GM23338 (cell line): ENCODE results near the gene ELFN1. TPM values are rescaled to one million over a fixed set of nuclear protein-coding genes. Genes with fewer than 3 reads are reported as not detected.

Experiments used
- ATAC-seq: fragments of 200-7000 bp; cut with Tn5 transposase; 3 replicates; pipeline ENCODE4 v1.9.1; 2020
- DNase-seq: peaks from one replicate; pipeline ENCODE4 v3.0.0-alpha.2; 2015; ENCODE audit warnings: low spot score
- H2AFZ ChIP-seq: fragments of 200-600 bp; sonication (generic); 2 replicates; pipeline ENCODE4 v1.8.0; 2016; ENCODE audit warnings: antibody characterized with exemption, mild to moderate bottlenecking, moderate library complexity
- H3F3A ChIP-seq: fragments of 200-600 bp; sonication (generic); replicated peaks from 2 replicates; pipeline ENCODE4 v1.8.0; 2017; ENCODE audit warnings: antibody characterized with exemption, mixed run types, low read depth
- H3K27ac ChIP-seq: fragments of 200-600 bp; sonication (generic); 2 replicates; pipeline ENCODE4 v1.6.1; 2016; ENCODE audit warnings: low read depth
- H3K27me3 ChIP-seq: fragments of 200-600 bp; sonication (generic); 2 replicates; pipeline ENCODE4 v1.8.0; 2016; ENCODE audit warnings: mild to moderate bottlenecking, mixed run types, moderate library complexity; ENCODE audit not compliant: insufficient read depth
- H3K36me3 ChIP-seq: fragments of 200-600 bp; sonication (generic); 2 replicates; pipeline ENCODE4 v1.8.0; 2016; ENCODE audit warnings: mild to moderate bottlenecking; ENCODE audit not compliant: insufficient read depth
- H3K4me1 ChIP-seq: fragments of 200-600 bp; sonication (generic); 2 replicates; pipeline ENCODE4 v1.8.0; 2016; ENCODE audit warnings: mild to moderate bottlenecking, moderate library complexity; ENCODE audit not compliant: insufficient read depth
- H3K4me2 ChIP-seq: fragments of 200-600 bp; sonication (generic); 2 replicates; pipeline ENCODE4 v1.7.1; 2017; ENCODE audit warnings: mixed run types
- H3K4me3 ChIP-seq: fragments of 200-600 bp; sonication (generic); 2 replicates; pipeline ENCODE4 v1.6.1; 2016; ENCODE audit warnings: mixed run types
- H3K79me2 ChIP-seq: fragments of 200-600 bp; sonication (generic); replicated peaks from 2 replicates; pipeline ENCODE4 v1.8.0; 2017; ENCODE audit warnings: mild to moderate bottlenecking; ENCODE audit not compliant: insufficient read depth
- H3K9me2 ChIP-seq: fragments of 200-600 bp; sonication (generic); 2 replicates; pipeline ENCODE4 v1.8.0; 2017; ENCODE audit not compliant: insufficient read depth
- H4K20me1 ChIP-seq: fragments of 200-600 bp; sonication (generic); replicated peaks from 2 replicates; pipeline ENCODE4 v1.8.0; 2017; ENCODE audit warnings: mild to moderate bottlenecking; ENCODE audit not compliant: insufficient read depth
- H3K27ac Mint-ChIP-seq: 2 replicates; pipeline ENCODE4 v1.8.0; 2020; ENCODE audit warnings: inconsistent platforms, mild to moderate bottlenecking, moderate library complexity, mixed read lengths
- H3K27me3 Mint-ChIP-seq: 3 replicates; pipeline ENCODE4 v1.8.0; 2022; ENCODE audit warnings: low read depth, mild to moderate bottlenecking, moderate library complexity, mixed read lengths, inconsistent platforms; ENCODE audit not compliant: insufficient read depth, poor library complexity
- H3K36me3 Mint-ChIP-seq: 3 replicates; pipeline ENCODE4 v1.8.0; 2021; ENCODE audit warnings: low read depth, mild to moderate bottlenecking, inconsistent platforms, moderate library complexity, mixed read lengths
- H3K4me1 Mint-ChIP-seq: 3 replicates; pipeline ENCODE4 v1.8.0; 2020; ENCODE audit warnings: mild to moderate bottlenecking, inconsistent platforms, mixed read lengths
- H3K4me3 Mint-ChIP-seq: 3 replicates; pipeline ENCODE4 v1.8.0; 2021; ENCODE audit warnings: moderate library complexity, mild to moderate bottlenecking, inconsistent platforms, mixed read lengths
- H3K9me3 Mint-ChIP-seq: 3 replicates; pipeline ENCODE4 v1.8.0; 2020; ENCODE audit warnings: moderate library complexity, mild to moderate bottlenecking, inconsistent platforms, mixed read lengths
- CREB1 ChIP-seq: fragments of 250-450 bp; sonication (Bioruptor Pico); IDR thresholded peaks from 2 replicates; pipeline ENCODE4 v1.5.0; 2020; ENCODE audit warnings: low read depth, mild to moderate bottlenecking, moderate library complexity
- EZH2phosphoT487 ChIP-seq: fragments of 200-600 bp; sonication (generic); IDR thresholded peaks from one replicate; pipeline ENCODE4 v1.8.1; 2018; ENCODE audit warnings: antibody characterized with exemption; ENCODE audit not compliant: unreplicated experiment
- JUNB ChIP-seq: IDR thresholded peaks from one replicate; pipeline ENCODE4 v1.6.1; 2016; ENCODE audit warnings: antibody characterized with exemption; ENCODE audit not compliant: unreplicated experiment
- NANOG ChIP-seq: IDR thresholded peaks from 2 replicates; pipeline ENCODE4 v1.6.1; 2016; ENCODE audit warnings: antibody characterized with exemption, borderline replicate concordance
- STAT1 ChIP-seq: IDR thresholded peaks from one replicate; pipeline ENCODE4 v1.6.1; 2016; ENCODE audit warnings: antibody characterized with exemption; ENCODE audit not compliant: unreplicated experiment
- ZNF114 ChIP-seq: fragments of 250-450 bp; sonication (Bioruptor Pico); IDR thresholded peaks from 2 replicates; pipeline ENCODE4 v1.5.0; 2020; ENCODE audit warnings: mild to moderate bottlenecking, moderate library complexity
- ZNF331 ChIP-seq: fragments of 250-450 bp; sonication (Bioruptor Pico); IDR thresholded peaks from 2 replicates; pipeline ENCODE4 v1.5.0; 2020; ENCODE audit warnings: low read depth, mild to moderate bottlenecking, moderate library complexity
- polyA plus RNA-seq: library from polyadenylated mRNA; unstranded; fragments of >200 nt; fragmentation: Nextera tagmentation; extraction: Ambion mirVana; gene quantifications from 2 replicates; pipeline ENCODE4 v1.2.1, GENCODE V29; 2016
- total RNA-seq: library from RNA; depleted of rRNA; stranded (reverse); fragments of >200 nt; shearing (Covaris generic); gene quantifications from 2 replicates; pipeline ENCODE4 v1.2.3, GENCODE V29; 2014
- TF ChIP-seq, protein P1 (sequence below): IDR thresholded peaks from one replicate; pipeline ENCODE4 v1.6.1; 2018; ENCODE audit warnings: antibody characterized with exemption; ENCODE audit not compliant: unreplicated experiment
- TF ChIP-seq, protein P2 (sequence below), 2 experiments: fragments of 200-600 bp in 1 of 2; sonication (generic) in 1 of 2; conservative IDR thresholded peaks; 2 replicates each; pipeline versions ENCODE4 v1.5.1 to v1.6.1; 2016 to 2017; ENCODE audit warnings: antibody characterized with exemption in 2 of 2, low read depth in 2 of 2, mild to moderate bottlenecking in 2 of 2, moderate library complexity in 1 of 2
- TF ChIP-seq, protein P3 (sequence below): IDR thresholded peaks from 2 replicates; pipeline ENCODE4 v1.6.1; 2016; ENCODE audit warnings: antibody characterized with exemption

ELFN1 gene
- total and polyA plus RNA-seq, 2 experiments from 2014 or later: 0.08 to 3.5 TPM

DNA sequence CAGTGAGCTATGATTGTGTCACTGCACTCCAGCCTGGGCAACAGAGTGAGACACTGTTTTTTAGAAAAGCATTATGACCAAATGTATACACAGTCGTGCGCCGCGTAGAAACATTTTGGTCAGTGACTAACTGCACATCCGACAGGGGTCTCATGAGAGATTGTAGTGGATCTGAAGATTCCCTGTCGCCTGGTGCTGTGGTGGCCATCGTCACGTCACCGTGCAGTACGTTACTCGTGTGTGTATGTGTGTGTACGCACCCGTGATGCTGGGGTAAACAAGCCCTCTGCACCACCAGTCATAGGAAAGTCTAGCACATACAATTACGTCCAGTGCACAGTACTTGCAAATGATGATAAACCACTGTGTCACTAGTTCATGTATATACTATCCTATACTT lies 109.4 kb downstream of the ELFN1 start (continued):
- TF ChIP-seq, protein P1, sequence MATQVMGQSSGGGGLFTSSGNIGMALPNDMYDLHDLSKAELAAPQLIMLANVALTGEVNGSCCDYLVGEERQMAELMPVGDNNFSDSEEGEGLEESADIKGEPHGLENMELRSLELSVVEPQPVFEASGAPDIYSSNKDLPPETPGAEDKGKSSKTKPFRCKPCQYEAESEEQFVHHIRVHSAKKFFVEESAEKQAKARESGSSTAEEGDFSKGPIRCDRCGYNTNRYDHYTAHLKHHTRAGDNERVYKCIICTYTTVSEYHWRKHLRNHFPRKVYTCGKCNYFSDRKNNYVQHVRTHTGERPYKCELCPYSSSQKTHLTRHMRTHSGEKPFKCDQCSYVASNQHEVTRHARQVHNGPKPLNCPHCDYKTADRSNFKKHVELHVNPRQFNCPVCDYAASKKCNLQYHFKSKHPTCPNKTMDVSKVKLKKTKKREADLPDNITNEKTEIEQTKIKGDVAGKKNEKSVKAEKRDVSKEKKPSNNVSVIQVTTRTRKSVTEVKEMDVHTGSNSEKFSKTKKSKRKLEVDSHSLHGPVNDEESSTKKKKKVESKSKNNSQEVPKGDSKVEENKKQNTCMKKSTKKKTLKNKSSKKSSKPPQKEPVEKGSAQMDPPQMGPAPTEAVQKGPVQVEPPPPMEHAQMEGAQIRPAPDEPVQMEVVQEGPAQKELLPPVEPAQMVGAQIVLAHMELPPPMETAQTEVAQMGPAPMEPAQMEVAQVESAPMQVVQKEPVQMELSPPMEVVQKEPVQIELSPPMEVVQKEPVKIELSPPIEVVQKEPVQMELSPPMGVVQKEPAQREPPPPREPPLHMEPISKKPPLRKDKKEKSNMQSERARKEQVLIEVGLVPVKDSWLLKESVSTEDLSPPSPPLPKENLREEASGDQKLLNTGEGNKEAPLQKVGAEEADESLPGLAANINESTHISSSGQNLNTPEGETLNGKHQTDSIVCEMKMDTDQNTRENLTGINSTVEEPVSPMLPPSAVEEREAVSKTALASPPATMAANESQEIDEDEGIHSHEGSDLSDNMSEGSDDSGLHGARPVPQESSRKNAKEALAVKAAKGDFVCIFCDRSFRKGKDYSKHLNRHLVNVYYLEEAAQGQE: no peak
- TF ChIP-seq STAT1 (no peak), ZNF114 (CRISPR knock-in tag) (no peak)

DNA sequence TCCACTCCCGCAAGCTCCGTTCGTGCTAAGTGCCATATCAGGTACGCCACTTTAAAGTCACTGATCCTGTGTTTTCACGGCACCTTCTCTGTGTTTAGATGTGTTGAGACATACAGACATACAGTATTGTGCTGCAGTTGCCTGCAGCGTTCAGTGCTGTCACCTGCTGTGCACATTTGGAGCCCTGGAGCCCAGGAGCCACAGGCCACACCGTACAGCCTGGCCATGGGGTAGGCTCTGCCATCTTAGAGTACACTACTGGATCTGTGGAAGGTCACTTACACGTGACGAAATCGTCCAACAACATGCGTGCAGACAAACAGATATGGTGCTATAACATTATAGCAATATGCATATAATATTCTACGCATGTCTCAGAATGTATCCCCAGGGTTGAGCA lies 111.3 kb downstream of the ELFN1 start:
- peaks cover 5% of the 10 kb centered on the region; the same call in 2 of the 3 replicates for H3K36me3 Mint-ChIP-seq
- no peak for TF ChIP-seq ZNF331 (CRISPR knock-in tag)
- TF ChIP-seq, protein P2, sequence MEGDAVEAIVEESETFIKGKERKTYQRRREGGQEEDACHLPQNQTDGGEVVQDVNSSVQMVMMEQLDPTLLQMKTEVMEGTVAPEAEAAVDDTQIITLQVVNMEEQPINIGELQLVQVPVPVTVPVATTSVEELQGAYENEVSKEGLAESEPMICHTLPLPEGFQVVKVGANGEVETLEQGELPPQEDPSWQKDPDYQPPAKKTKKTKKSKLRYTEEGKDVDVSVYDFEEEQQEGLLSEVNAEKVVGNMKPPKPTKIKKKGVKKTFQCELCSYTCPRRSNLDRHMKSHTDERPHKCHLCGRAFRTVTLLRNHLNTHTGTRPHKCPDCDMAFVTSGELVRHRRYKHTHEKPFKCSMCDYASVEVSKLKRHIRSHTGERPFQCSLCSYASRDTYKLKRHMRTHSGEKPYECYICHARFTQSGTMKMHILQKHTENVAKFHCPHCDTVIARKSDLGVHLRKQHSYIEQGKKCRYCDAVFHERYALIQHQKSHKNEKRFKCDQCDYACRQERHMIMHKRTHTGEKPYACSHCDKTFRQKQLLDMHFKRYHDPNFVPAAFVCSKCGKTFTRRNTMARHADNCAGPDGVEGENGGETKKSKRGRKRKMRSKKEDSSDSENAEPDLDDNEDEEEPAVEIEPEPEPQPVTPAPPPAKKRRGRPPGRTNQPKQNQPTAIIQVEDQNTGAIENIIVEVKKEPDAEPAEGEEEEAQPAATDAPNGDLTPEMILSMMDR (conservative IDR thresholded peaks at IDR 0.05; ENCODE audit: low read depth in 2 of 2): no peak
- no peak for TF ChIP-seq EZH2phosphoT487
- no peak for TF ChIP-seq JUNB
- TF ChIP-seq STAT1: no peak
- no peak for TF ChIP-seq CREB1 (CRISPR knock-in tag)
- TF ChIP-seq, protein P3, sequence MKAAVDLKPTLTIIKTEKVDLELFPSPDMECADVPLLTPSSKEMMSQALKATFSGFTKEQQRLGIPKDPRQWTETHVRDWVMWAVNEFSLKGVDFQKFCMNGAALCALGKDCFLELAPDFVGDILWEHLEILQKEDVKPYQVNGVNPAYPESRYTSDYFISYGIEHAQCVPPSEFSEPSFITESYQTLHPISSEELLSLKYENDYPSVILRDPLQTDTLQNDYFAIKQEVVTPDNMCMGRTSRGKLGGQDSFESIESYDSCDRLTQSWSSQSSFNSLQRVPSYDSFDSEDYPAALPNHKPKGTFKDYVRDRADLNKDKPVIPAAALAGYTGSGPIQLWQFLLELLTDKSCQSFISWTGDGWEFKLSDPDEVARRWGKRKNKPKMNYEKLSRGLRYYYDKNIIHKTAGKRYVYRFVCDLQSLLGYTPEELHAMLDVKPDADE: no peak
- TF ChIP-seq, protein P1: no peak
- no peak for TF ChIP-seq NANOG

More for the DNA sequence above, 111.3 kb downstream of the ELFN1 start:
- H3K27ac ChIP-seq: no peak overlapping the region
- DNase-seq (no peak), ATAC-seq (no peak)
- Mint-ChIP-seq H3K4me1 (no peaks in the 10 kb centered on the region), H3K4me3 (no peak overlapping the region), H3K27me3 (no peaks in the 10 kb centered on the region), H3K27ac (no peak overlapping the region), H3K9me3 (peaks cover 29% of the 10 kb centered on the region)
- H3K4me3 ChIP-seq: no peak overlapping the region
- H3K9me2 ChIP-seq: no peaks in the 10 kb centered on the region
- H3K27me3 ChIP-seq: no peaks in the 10 kb centered on the region
- H3F3A ChIP-seq: no peaks in the 10 kb centered on the region
- no peaks in the 10 kb centered on the region for H4K20me1 ChIP-seq
- no peak overlapping the region for H2AFZ ChIP-seq
- H3K4me1 ChIP-seq: no peaks in the 10 kb centered on the region
- H3K79me2 ChIP-seq: no peaks in the 10 kb centered on the region
- no peak overlapping the region for H3K4me2 ChIP-seq
- no peaks in the 10 kb centered on the region; the same call in 1 of the 2 replicates for H3K36me3 ChIP-seq
